ENCODE data around the gene FBN1.

The FBN1 gene

DNA sequence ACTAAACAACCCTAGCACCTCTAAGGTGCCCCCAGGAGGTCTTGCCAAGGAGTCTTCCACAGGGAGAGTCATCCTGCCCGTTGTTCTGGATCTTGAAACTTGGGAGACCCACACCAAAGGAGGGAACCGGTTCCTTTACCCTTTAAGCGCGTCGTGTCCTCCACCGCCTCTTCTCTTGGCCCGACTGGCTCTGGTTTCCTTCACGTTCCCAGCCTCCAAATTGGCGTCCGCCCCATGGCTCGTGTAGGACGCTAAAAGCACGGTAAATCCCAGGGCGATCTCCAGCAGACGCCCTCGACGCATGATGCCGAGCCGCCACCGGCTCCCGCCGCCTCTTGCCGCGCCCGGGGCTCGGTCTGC is 1.1 kb downstream of the FBN1 start:
- in situ Hi-C loops (cut with HindIII; ENCODE audit: low pct_unique_long_range_greater_than_20kb, low sequenced_read_pairs), result no loop called here
- DNase-seq (ENCODE audit: low read depth in 1 of 2, low spot score in 1 of 2), result no peak

DNA sequence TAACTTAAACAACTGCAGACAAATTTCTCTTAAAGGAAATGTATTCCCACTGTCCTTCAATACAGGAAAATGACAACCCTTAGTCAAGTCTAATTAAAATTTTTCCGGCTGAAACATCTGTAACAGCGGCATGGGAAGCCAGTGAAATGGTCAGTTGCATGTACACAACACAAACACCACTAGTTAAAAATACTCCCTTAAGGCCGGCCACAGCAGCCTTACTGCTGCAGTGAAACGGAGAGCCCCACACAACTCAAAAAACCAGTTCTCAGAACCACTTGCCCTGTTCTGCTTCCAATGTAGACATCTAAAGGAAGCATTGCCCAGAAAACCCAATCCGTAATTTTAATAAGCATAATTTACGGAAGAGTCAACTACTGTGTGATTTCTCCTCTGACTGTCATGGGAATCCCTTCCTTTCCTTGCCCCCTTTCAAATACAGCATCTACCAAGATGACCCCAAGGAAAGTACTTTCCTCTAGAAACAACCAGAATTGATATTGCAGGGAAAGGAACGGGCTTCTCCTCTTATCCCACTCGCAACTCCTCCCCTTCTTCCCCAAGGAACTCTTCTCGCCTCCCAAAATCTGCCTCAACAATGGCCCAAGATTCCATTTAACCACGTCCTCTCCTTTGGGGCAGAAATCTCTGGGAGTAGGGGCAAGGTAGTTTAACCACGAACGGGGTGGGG is 1.6 kb downstream of the FBN1 start:
- in situ Hi-C loops (cut with HindIII; ENCODE audit: low pct_unique_long_range_greater_than_20kb, low sequenced_read_pairs), result no loop called here

More for the DNA sequence above, 1.1 kb downstream of the FBN1 start:
- no peak for TF ChIP-seq JUND (IDR thresholded peaks at IDR 0.05; ENCODE audit: low read depth)

DNA sequence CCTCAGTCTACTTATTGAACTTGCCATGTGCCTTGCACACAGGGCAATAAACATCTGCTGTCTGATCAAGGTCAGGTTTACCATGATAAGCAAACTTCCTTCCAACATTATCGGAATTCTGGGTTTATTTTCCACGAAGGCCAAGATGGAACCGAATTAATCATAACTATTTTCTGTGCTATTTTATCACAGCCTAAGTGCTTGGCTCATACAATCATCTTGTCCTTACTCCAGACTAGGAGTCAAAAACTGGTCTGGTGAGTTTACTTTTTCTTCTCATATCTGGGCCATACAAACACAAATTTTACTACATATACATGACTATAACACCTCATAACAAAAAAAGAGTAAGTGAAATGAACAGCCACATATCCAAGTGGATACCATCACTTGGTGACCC is 2.3 kb downstream of the FBN1 start:
- in situ Hi-C loops (cut with HindIII; ENCODE audit: low pct_unique_long_range_greater_than_20kb, low sequenced_read_pairs), result no loop called here
- TF ChIP-seq JUND (IDR thresholded peaks at IDR 0.05; ENCODE audit: low read depth), result no peak

More for the DNA sequence above, 1.6 kb downstream of the FBN1 start:
- no peak for TF ChIP-seq JUND (IDR thresholded peaks at IDR 0.05; ENCODE audit: low read depth)
- DNase-seq (ENCODE audit: low read depth in 1 of 2, low spot score in 1 of 2), result no peak

DNA sequence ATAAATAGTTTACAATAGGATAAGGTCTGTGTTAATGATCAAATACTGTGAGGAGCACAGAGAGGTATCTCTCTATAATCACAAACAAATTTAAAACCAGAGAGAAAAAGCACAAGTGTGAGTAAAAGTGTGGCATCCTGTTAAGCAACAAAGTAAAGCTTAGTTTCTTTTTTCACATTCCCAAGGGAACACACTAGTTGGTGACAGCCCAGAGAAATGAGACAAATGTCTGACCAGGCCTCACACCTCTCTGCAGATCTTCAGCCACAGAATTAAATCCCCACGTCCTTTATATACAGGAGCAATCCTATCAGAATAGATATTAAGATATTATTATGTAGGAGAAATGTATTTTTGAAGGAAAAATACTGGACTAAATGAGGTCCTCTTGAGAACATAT is 2.7 kb downstream of the FBN1 start:
- no peak for TF ChIP-seq JUND (IDR thresholded peaks at IDR 0.05; ENCODE audit: low read depth)
- no peak for DNase-seq (ENCODE audit: low read depth in 1 of 2, low spot score in 1 of 2)
- in situ Hi-C loops (cut with HindIII; ENCODE audit: low pct_unique_long_range_greater_than_20kb, low sequenced_read_pairs), result no loop called here

More for the DNA sequence above, 2.3 kb downstream of the FBN1 start:
- DNase-seq (ENCODE audit: low read depth in 1 of 2, low spot score in 1 of 2), result no peak

DNA sequence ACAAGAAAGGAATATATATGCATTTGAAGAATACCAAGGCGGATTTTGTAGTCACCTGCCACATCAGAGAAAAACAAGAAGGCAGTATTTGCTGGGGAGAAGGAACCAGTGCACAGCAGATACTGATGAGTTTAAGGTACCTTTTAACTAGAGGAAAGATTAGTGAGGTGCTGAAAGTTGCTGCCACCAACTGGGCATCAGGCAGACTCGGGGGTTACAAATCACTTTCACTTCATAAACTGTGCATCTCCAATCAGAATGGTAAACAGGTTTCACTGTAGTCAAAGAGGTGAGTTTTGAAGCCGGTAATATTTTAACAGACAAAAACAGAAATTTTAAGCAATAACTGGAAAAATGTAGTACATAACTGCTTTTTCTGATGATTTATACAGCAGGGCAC is 4.1 kb downstream of the FBN1 start:
- no peak for TF ChIP-seq JUND (IDR thresholded peaks at IDR 0.05; ENCODE audit: low read depth)
- peak; percentile 55 to 76 for DNase-seq (ENCODE audit: low read depth in 1 of 2, low spot score in 1 of 2)
- in situ Hi-C loops (cut with HindIII; ENCODE audit: low pct_unique_long_range_greater_than_20kb, low sequenced_read_pairs), result no loop called here

DNA sequence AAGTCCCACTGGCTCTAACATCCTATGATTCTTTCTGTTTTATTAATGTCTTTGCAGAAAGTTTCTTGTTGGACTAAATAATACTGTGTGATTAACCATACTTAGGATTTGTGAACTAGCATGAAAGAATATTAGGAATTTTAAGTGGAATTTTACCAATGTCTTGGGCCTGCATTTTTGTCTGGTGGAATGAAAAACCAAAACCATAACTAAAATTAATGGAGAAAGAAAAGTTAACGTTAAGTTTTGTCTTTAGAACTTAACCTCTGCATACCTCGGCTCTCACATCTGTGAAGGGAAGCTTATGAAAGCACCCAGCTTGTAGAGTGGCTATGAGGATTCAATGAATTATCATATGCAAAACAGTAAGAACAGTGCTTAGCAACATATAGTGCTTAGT is 6.5 kb downstream of the FBN1 start:
- no peak for DNase-seq (ENCODE audit: low read depth in 1 of 2, low spot score in 1 of 2)
- TF ChIP-seq JUND (IDR thresholded peaks at IDR 0.05; ENCODE audit: low read depth), result no peak
- in situ Hi-C loops (cut with HindIII; ENCODE audit: low pct_unique_long_range_greater_than_20kb, low sequenced_read_pairs), result no loop called here

DNA sequence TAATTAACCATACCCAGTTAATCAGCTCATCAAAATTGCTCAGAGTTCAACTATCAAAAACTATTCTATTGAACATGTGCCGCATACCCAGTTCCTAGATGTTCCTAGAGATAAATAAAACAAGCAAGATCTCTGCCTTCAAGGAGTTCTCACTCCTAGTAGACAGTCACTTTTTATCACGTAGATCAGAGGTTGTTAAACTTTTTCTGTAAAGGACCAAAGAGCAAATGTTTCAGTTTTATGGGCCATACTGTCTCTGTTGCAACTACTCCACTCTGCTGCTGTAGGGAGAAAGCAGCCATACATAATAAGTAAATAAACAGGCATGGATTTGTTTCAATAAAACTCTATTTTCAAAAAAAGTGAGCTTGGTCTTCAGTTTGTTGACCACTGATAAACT is 7.9 kb downstream of the FBN1 start:
- TF ChIP-seq JUND (IDR thresholded peaks at IDR 0.05; ENCODE audit: low read depth), result no peak
- no peak for DNase-seq (ENCODE audit: low read depth in 1 of 2, low spot score in 1 of 2)
- in situ Hi-C loops (cut with HindIII; ENCODE audit: low pct_unique_long_range_greater_than_20kb, low sequenced_read_pairs), result no loop called here

DNA sequence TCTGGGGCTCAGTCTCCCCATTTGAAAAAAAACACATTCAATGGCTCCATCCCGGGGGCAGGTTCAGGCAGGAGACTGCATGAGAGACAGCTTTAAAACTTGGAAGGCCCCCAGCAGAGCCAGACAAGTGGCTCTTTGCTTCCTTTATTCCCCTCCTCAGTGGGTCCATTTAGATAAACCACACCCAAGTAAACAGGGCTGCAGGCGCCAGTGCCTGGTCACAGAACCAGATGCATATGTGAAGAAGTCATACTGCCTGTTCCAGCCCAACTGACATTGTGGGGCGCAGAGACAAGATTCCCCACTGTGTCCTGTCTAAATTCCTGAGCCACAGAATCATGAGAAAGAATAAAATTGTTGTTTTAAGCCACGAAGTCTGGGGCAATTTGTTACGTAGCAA is 9.0 kb downstream of the FBN1 start:
- no peak for TF ChIP-seq JUND (IDR thresholded peaks at IDR 0.05; ENCODE audit: low read depth)
- DNase-seq (ENCODE audit: low read depth in 1 of 2, low spot score in 1 of 2), result no peak
- in situ Hi-C loops (cut with HindIII; ENCODE audit: low pct_unique_long_range_greater_than_20kb, low sequenced_read_pairs), result no loop called here

DNA sequence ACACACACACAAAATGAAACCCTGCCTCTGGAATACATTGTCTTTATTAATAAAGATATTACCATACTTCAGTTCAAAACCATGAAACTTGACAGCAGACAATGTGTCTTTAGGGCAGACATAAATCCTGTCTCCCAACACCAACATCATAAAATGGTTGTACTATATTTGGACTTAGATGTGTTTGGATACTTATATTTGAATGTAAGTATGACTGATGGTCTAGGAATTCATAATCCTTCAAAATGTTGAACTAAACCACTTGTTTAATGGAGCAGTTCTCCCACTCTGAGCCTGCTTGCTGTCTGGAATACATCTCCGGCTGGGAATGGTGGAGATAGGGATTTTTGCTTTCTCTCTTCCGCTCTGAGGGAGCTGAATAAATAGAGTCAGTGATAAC is 10.6 kb downstream of the FBN1 start:
- no peak for TF ChIP-seq JUND (IDR thresholded peaks at IDR 0.05; ENCODE audit: low read depth)
- no peak for DNase-seq (ENCODE audit: low read depth in 1 of 2, low spot score in 1 of 2)
- in situ Hi-C loops (cut with HindIII; ENCODE audit: low pct_unique_long_range_greater_than_20kb, low sequenced_read_pairs), result no loop called here

DNA sequence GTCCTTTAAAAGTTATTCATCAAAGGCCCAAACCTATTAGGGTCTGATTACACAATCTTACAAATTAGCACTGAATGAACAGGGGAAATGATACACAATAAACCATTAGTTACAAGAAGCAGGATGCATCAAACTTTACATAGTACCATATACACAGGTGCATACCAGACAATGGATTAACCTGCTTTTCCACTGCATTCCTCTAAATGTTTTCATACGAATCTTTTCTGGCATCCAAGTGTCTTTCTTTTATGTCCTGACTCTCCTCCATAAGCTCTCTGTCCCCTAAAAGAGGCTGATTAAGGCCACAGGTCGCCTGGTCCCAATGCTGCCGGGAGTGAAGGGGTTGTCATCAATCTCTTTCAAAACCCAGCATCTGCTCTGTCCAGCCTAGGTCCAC is 11.4 kb downstream of the FBN1 start:
- DNase-seq (ENCODE audit: low read depth in 1 of 2, low spot score in 1 of 2), result peak in 1 of 2 experiments; percentile 55
- no peak for TF ChIP-seq JUND (IDR thresholded peaks at IDR 0.05; ENCODE audit: low read depth)
- in situ Hi-C loops (cut with HindIII; ENCODE audit: low pct_unique_long_range_greater_than_20kb, low sequenced_read_pairs), result no loop called here

DNA sequence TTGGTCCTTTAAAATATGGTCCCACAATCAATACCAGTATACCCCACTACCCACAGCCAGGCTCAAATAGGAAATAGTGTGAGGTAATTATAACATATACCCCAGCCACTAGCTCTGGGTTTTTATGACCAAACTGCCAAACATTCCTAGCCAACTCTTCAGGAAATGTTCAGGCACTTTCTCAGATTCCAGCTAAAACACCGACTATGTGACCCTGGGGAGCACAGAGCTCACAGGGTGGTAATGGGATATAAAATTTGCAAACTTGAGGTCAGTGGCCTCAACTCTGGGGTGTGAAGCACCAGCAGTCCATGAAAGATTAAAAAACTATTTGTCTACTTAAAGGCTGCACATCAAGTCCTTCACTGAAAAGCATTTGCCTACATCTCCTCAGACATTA is 12.9 kb downstream of the FBN1 start:
- in situ Hi-C loops (cut with HindIII; ENCODE audit: low pct_unique_long_range_greater_than_20kb, low sequenced_read_pairs), result no loop called here
- TF ChIP-seq JUND (IDR thresholded peaks at IDR 0.05; ENCODE audit: low read depth), result no peak
- DNase-seq (ENCODE audit: low read depth in 1 of 2, low spot score in 1 of 2), result no peak

DNA sequence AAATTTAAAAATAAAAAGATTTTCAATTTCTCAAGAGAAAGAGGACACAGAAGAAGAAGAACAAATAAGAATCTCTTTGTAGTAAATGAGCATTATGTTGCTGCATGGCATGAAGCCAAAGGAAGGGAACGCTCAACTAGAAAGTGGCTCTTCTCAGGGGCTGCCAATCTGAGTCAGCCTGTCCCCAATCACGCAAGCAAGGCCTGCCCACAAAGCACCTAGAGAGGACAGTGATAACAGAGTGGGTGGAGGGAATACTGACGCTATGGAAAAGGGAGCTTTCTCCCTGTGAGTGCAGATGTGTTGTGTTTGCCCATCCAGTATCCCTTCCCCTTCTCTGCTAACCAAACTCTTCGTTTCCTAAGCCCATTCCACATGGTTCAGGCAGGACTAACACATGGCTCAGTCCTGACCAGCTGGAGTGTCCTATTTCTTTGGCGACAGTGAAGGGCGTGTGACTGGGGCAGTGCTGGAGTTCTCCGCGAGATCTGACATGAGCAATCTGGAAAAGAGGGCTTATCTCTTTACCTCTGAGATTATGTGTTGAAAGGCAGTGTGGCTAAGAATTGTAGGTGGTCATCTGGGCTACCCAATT is 14.2 kb downstream of the FBN1 start:
- in situ Hi-C loops (cut with HindIII; ENCODE audit: low pct_unique_long_range_greater_than_20kb, low sequenced_read_pairs), result no loop called here
- no peak for DNase-seq (ENCODE audit: low read depth in 1 of 2, low spot score in 1 of 2)

DNA sequence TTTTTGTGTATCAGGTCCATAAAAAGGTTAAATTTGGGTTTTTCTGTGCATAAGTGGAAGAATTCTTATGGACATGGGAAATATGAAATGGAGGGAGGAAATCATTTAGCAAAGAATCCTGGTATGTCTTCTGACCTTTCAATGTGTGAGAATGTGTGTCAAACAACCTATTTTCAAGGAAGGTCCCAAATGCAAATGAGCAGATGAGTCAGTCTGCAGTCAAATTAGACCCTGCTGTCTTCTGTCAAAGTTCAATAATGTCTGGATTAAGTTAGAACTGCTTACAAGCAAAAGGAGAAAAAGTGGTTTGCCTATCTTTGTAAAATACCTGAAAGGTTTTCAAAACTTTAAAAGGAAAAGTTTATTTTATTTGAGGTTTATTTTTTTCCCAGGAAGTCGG is 15.3 kb downstream of the FBN1 start:
- no peak for TF ChIP-seq JUND (IDR thresholded peaks at IDR 0.05; ENCODE audit: low read depth)
- DNase-seq (ENCODE audit: low read depth in 1 of 2, low spot score in 1 of 2), result no peak
- in situ Hi-C loops (cut with HindIII; ENCODE audit: low pct_unique_long_range_greater_than_20kb, low sequenced_read_pairs), result no loop called here

More for the DNA sequence above, 14.2 kb downstream of the FBN1 start:
- no peak for TF ChIP-seq JUND (IDR thresholded peaks at IDR 0.05; ENCODE audit: low read depth)

DNA sequence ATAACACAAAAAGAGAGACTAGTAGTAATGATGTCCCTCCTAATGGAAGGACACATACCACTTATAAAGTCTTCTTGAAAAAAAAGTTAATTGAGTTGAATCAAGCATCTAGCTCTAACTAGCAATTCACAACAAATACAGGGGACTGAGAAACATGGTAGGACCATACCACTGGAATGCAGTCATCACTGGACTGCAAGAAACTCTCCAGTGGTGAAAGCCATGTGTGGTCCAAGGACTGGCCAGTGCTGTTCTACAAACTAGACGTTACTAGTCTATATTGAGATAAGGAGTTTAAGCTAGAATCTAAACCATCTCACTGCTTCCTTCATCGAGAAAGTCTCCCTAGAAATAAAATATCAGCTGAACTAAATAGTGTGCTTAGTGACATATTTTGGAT is 16.7 kb downstream of the FBN1 start:
- in situ Hi-C loops (cut with HindIII; ENCODE audit: low pct_unique_long_range_greater_than_20kb, low sequenced_read_pairs), result no loop called here
- no peak for TF ChIP-seq JUND (IDR thresholded peaks at IDR 0.05; ENCODE audit: low read depth)
- no peak for DNase-seq (ENCODE audit: low read depth in 1 of 2, low spot score in 1 of 2)
